HCEC 1CT (cell line): Measurements from ENCODE around the gene DPP6.
"Not testable (repeated sequence)": the region's sequence is repeated elsewhere in the genome, so short reads cannot be mapped to it uniquely, and the experiment has no call there.

Experiments
- DNase-seq: peaks from one replicate; pipeline ENCODE4 v3.0.0-alpha.2; 2017

The DPP6 gene

DNA sequence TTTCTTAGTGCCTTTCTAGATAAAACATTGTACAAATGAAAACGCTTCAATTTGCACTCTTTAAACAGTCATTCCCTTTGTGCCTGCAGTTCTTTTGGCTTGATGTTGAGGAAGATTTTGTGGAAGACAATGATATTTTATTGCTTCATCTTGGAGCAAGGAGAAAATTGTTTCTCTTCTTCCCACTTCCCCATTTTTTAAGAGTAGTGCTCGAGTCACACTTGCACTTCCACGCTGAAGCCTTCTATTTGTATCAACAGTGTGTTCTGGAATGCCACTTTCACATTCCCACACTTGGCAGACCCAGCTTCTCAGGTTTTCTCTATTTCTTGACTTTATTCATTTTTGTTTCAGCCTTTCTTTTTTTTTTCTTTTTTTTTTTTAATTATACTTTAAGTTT, 581.4 kb downstream of the DPP6 start:
- DNase-seq: no peak

DNA sequence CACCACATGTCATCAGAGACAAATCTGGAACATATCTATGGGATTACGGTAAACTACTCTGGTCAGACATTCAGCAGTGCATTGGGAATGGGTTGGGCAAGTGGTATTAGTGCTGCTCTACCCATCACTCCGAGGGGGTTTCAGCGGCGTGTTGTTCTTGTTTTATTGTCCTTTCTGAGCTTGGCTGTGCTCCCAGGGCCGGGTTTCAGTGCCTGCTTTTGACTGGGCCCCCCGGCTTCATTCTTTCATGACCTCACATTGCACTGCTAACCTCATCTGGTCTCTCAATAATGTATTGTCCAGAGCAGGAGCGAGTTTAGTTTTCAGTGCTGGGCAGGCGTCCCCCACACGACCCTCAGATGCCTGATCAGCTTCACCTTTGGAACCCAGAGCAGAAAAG, 586.1 kb downstream of the DPP6 start:
- no peak for DNase-seq

DNA sequence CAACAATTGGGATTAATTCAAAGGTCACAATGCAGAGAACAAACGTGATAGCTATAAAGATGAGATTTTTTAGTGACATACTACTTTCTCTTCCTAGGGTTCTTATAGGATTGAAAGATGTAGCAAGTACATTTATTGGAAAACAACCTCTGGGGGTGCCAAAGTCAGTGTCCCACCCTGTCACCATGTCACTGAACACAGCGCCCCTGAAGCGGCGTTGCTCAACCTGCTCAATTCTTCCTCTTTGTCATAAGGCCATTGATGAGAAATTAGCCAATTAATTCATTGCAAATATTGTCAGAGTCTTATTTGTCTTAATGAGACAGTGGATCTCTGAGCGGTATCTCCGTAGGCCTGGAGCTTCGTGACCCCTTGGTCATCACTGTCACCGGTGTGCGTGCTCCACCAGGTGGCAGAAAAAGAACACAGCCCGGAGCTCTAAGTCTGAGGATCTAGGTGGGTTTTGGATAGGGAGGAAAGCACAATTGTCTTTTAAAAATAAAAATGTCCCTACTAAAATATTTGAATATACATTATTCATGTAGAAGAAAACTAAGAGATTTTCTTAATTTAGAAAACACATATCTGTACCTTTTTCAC, 588.2 kb downstream of the DPP6 start:
- no peak for DNase-seq

DNA sequence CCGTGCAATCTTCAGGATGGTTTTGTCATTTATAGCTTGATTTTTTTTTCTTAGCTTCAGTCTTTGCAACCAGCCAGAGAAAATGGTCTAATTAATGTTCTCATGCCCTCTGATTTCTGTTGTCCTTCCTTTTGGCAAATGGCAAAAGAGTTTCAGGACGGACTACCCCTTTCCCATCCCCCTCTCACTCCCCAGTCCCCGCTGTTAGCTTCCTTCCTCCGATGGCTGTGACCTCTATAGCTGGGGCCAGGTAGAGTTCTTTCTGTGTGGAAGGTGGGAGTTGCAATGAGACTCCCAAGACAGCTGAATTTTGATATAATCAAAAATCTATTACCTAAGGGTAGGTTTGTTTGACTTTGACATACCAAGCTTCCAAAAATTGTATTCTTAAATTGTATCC, 588.7 kb downstream of the DPP6 start:
- DNase-seq: no peak

DNA sequence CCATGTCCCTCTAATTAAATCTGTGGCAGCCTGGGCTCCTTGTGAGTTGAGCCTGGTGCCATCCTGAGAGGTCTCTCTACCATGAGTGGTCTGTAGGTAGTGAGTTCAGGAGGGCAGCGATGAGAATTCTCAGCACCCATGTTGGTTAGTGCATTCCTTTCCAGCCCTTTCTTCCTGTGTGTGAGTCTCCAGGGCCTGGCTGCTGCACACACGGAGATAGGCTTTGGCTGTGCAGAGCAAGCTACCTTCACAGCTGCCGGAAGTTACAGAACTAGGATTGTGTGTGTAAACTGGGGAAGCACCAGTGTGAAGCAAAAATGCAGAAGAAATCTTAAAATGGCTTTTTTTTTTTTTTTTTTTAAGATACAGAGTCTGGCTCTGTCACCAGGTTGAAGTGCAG, 592.2 kb downstream of the DPP6 start:
- no peak for DNase-seq

DNA sequence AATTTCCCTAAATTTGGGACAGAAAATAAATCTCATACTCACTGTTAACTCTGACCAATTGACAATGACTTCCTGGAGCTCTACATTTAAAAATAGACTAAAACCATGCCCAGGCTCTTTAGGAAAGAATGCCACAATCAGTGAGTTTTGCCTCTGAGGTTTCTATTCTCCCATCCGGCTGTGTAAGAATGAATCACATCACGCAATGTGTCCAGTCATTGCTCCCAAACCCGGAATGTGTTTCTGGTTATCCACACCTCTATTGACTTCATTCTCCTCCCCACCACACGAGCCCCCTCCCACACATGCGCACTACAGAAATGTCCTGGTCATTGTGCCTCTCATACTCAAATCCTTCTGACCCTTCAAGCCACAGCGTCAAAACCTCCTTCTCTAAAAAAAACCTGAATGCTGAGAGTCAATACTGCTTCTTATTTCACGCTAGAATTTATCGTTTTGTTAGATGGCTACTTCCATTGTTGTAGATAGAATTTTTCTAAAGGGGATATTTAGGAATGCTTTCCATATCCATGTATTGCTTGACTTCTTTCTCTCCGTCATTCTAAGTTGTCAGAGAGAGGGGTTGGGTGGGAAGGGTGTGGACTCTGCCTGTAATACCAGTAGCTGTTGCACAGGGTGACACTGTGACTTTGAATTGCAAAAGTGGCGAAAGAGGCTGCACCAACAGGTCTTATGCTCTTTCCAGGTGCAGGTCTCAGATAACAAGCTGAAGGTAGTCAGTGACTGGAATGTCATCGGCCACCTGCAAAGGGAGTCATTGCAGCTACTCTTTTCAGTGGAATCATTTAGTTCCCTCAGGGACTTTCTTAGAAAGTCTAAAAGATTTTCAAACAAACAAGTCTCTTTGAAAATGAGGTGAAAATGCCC, 594.2 kb downstream of the DPP6 start:
- no peak for DNase-seq

DNA sequence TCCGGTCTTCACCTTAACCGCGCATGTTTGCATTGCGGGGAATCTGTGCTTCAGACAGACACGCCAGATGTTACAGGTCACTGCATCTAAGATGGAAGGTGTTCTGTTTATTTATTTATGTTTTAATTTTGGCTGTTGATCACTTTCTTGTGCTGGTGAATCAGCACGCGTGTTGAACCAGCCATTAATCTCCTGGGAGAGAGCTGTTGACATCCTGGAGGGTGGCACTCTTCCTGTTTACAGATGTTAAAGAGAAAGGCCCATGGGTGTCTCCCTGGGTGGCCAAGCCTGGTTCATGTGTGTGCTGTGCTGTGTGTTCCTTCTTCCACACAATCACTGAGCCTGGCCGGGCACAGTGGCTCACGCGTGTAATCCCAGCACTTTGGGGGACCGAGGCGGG, 595.4 kb downstream of the DPP6 start:
- no peak for DNase-seq

DNA sequence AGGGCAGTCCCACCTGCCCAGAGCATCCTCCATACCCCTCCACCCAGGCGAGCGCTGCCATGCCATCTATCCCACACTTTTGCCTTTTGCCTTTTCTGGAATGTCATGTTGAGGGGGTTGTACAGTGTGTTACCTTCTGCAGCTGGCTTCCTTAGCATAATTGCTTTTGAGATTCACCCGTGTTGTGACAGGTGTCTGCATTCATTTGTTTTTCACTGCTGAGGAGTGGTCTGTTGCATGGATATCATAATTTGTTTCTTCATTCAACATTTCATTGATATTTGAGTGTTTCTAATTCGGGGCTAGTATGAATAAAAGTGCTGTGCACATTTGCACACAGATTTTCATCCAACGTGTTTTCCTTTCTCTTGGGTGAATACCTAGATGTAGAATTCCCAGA, 596.8 kb downstream of the DPP6 start:
- DNase-seq: no peak

DNA sequence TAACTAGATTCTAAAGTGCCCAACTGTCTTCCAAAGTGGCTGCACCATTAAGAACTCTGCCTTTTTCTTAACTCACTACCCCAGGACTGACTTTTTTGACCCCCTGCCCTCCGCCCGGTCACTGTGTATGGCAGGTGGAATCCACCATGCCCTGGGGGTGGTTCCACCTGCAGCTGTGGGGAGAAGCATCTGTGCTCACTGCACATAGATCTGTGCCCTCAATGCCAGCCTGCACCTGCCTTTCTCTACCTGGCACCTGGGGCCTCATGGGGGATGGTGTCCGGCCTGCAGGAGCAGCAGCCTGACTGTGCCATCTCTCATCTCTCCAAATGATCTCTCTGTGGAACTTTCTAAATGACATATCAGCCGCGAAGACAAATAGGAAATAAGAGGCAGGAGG, 597.2 kb downstream of the DPP6 start:
- DNase-seq: no peak

DNA sequence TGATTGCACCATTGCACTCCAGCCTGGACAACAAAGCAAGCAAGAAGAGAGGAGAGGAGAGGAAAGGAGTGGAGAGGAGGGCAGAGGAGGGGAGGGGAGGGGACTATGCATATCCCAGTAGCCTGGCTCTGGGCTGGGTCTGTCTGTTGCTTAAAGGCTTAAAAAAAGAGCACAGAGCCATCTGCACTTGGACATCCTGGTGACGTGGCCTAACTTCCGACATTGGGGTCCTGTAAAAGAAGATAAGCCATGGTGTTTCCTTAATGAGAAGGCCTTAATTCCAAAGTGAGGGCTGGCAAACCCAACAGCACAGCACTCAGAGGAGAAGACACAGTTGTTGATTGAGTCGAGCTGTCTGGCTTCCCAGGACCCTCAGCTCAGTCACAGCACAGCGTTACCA, 598.1 kb downstream of the DPP6 start:
- DNase-seq: no peak

DNA sequence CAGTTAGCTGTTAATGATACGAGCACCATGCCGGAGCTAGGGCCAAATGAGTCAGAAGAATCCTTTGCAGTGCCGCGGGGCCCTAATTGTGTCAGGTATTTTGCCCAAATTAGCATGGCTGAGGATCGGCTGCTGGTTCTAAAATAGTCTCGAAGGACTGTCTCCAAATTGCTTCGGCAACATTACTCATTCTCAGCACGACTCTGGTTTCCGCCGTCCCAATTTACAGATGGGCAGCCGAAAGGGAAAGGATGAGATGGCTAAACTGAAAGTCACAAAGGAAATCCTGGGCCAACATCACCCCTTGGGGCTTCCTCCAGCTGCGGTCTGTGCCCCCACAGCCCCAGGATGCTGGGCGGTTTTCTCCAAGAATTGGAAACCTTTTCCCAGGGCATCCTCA, 599.3 kb downstream of the DPP6 start:
- DNase-seq: no peak

DNA sequence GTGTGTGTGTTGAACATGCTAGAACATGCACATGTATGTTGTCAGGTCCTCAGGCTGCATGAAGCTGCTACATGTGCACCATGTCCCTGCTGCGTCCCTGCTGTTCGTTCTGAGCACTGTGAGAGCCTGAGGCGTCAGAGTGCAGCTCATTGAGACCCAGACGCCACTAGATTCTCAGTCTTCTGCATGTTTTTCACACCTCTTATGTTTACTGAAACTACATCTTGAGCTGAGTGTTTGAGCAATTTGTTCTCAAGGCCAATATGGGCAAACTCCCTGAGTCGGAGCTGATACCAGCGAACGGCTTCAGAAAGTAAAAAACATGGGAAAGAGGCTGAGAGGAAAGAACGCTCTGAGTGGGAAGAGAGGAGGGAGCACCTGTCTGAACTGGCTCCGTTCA, 600.4 kb downstream of the DPP6 start:
- DNase-seq: no peak

DNA sequence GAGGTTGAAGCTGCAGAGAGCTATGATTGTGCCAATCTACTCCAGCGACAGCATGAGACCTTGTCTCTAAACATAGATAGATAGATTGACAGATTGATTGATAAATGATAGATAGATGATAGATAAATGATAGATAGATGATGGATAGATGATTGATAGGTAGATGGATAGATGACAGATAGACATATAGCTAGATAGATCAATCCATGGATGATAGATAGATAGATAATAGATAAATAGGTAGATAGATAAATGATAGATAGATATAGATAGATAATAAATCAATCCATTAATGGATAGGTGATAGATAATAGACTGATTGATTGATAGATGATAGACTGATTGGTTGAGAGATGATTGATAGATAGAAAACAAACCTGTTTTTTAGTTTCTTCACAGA, 601.1 kb downstream of the DPP6 start:
- DNase-seq: no peak

DNA sequence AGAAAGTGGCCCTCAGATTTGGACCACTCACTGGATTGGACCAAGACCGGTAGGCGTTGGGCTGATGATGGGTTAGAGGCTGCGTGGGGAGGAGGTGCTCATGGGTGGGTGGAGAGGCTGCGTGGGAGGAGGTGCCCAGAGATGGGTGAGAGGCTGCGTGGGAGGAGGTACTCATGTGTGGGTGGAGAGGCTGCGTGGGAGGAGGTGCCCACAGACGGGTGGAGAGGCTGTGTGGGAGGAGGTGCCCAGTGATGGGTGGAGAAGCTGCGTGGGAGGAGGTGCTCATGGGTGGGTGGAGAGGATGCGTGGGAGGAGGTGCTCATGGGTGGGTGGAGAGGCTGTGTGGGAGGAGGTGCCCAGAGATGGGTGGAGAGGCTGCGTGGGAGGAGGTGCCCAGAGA, 604.4 kb downstream of the DPP6 start:
- no peak for DNase-seq

DNA sequence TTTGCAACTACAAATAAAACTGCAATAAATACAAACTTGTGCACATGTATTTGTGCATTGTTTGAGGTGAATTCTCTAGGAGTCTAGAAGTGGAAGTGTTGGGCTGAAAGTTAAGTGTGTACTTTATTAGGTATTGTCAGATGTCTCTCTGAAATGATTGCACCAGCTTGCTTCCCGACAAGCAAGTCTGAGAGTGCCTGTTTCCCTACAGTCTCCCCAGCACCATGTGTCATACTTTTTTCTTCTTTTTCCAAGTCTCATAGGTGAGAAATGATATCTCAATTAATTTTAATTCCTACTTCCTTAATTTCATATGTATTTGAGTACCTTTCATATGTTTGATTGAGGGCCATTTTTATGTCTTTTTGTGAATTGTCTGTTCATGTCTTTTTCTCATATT, 614.6 kb downstream of the DPP6 start:
- DNase-seq: no peak

DNA sequence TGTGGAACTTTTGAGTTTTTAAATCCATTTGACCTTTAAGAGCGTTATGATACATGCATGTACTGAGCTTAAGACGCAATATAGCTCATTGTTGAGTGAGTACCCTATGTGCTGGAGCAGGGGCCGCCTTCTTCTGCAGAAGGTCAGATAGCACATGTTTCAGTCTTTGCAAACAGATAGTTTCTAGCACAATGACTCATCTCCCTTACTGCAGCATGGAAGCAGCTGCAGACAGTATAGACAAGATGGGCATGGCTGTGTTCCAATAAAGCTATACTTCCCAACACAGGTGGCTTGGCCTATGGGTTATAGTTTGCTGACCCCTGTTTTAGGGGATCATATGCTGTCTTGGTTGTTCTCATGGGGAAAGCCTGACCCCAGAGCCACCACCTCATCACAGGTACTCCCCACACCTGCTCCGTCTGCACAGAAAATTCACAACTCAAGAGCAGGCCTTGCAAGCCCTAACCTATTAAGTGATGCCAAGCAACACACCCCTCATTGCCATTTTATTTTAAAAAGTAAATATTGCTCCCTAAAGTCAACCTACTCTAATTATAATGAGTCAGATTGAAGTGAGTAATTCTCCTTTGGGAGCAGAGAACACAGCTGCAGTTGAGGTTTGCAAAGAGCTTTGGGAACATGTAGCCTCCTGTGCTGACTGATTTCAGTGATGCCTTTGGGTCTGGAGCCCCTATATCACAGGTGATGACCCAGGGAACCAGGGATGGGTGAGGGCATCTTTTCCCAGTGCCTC, 620.6 kb downstream of the DPP6 start:
- no peak for DNase-seq

DNA sequence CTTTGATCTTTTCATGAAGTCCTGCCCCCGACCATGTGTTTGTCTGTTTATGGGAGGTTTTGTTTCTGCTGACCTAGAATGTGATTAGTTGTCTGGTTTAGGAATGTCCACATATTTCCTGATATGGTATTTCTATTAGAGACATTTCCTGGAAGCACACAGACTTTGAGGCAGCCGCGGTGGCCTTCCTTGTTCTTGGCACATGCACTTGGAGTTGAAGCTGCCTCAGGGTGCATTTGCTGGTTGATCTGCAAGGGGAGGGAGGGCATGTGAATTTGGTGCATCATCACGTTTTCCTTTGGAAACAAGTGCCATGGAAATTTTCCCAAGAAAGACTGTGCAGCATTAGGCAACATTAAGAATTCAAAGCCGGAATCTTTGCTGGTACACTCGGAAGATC, 622.0 kb downstream of the DPP6 start:
- no peak for DNase-seq

DNA sequence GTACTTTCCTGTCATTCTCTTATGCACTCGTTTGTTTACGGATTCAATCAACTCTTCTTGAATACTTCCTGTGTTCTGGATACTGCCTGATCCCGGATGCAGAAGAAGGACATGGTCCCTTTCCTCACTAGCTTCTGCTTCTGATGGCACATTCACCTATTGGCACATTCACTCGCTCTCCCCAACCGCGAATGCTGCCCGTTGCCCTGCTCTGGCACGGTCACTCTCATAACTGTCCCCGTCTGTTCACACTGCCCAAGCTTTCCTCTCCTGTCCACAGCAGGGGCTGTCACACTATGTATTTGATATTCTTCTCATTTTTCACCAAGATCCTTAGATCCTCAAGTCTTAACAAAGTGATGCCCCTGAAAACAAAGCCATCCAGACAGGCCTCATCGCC, 623.4 kb downstream of the DPP6 start:
- DNase-seq: no peak

DNA sequence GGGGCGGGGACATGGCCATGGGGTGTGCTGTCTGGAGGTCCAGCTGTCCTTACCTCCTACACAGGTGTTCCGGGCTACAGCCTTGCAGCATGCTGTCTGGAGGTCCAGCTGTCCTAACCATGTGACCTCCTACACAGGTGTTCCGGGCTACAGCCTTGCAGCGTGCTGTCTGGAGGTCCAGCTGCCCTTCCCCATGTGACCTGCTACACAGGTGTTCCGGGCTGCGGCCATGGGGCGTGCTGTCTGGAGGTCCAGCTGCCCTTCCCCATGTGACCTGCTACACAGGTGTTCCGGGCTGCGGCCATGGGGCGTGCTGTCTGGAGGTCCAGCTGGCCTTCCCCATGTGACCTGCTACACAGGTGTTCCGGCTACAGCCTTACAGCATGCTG, 623.8 kb downstream of the DPP6 start:
- not testable (repeated sequence) for DNase-seq

DNA sequence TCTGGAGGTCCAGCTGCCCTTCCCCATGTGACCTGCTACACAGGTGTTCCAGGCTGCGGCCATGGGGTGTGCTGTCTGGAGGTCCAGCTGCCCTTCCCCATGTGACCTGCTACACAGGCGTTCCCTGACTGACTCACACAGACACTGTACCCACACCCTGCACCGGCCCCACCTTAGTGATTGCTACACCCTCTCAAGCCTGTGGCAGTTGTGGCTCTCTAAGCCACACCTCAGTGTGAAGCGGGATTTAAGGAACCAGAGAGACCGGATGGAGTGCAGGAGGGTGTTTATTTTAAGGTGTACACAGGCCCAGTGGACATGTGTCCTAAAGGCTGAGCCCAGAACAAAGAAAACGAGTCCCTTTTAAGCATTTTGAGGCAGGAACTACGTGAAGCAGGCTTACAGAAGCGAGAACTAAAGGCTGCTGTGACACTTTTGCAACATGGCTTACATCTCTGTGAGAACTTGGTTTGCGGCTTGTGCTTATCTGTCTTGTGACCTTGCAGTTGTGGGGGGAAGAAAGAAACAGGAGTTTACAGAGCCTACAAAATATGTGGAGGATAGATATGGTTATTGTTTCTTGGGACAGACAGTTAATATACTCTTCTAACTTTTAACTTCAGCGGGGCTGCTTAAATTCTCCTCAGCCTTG, 624.4 kb downstream of the DPP6 start:
- no peak for DNase-seq

DNA sequence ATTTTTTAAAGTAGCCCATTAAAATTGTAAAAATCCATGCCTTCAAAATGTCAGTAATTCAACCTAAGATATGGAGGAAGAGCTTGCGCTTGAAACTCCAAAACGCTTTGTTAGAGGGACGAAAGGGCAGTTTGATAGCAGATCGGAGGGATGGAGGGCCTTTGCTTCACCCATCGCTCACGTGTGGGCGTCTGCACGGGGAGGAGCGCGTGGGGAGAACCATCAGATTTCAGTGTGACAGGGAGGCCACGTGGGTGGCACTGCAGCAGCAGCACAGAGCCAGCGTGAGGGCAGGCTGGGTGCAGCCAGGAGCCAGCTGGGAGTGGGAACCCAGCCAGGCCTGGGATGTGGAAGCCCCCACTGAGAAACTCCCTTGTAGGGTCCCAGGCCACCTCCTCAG, 625.3 kb downstream of the DPP6 start:
- no peak for DNase-seq

DNA sequence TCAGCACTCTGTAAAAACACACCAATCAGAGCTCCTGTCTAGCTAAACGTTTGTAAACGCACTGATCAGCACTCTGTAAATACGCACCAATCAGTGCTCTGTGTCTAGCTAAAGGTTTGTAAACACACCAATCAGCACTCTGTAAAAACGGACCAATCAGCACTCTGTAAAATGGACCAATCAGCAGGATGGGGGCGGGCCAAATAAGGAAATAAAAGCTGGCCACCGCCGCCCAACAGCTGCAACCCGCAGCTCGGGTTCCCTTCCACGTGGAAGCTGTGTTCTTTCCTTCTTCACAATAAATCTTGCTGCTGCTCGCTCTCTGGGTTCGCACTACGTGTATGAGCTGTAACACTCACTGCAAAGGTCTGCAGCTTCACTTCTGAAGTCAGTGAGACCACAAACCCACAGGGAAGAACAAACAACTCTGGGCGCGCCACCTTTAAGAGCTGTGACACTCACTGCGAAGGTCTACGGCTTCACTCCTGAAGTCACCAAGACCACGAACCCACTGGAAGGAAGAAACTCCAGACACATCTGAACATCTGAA, 625.9 kb downstream of the DPP6 start:
- not testable (repeated sequence) for DNase-seq

DNA sequence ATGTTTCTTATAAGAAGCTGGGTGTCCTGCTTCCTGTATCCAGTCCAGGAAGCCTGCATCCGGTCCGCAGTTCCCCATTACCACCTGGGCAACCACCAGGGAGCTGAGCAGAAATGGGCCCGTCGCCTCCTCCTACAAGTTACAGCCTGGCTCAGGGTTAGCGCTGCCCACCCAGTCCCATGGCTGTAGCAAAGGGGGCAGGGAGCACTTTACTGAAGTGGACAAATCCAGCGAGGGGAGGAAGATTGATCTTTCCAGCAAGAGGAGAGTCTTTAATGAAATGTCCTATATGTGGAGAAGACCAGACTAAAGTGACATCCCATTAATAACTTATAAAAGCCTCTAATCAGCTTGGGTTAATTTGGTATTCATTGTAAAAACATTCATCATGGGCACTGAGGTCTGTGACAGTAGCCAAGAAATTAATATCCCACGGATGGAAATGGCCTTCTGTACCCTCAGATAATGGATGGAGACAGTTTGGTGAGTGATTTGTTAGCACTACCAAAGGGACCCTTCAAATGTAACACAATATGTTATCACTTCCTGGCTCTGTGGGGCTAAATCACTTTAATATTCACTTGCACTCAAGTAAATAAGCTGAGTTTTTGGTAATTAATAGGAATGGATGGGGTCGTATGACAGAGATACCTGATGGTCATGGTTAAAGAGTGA, 627.3 kb downstream of the DPP6 start:
- no peak for DNase-seq
